Measurements from ENCODE around the gene STARD9. TPM values are rescaled to one million over a fixed set of nuclear protein-coding genes. Genes with fewer than 3 reads are reported as not detected.

STARD9 gene
- total and polyA plus RNA-seq, 2 experiments from 2014 or later = 1.8 to 6.2 TPM

DNA sequence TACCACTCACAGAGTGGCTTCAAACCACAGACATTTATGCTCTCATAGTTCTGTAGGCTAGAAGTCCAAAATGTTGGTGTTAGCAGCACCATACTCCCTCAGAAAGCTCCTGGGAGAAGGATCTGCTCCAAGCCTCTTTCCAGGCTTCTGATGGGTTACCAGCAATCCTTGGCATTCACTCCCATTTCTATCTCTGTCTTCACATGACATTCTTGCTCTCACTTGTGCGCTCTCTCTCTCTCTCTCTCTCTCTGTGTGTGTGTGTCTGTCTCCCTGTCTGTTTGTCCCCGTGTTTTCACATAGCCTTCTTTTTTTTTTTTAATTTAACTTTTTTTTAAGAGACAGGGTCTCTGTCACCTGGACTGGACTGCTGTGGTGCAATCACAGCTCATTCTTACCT lies 135.3 kb downstream of the STARD9 start:
- TF ChIP-seq NANOG (IDR thresholded peaks at IDR 0.05; ENCODE audit: borderline replicate concordance) (no peak), STAT1 (IDR thresholded peaks at IDR 0.05; ENCODE audit: unreplicated experiment) (no peak), ZNF114 (CRISPR knock-in tag; IDR thresholded peaks at IDR 0.05) (no peak), CREB1 (CRISPR knock-in tag; IDR thresholded peaks at IDR 0.05; ENCODE audit: low read depth) (no peak), ZNF331 (CRISPR knock-in tag; IDR thresholded peaks at IDR 0.05; ENCODE audit: low read depth) (no peak), POLR2AphosphoS5 (IDR thresholded peaks at IDR 0.05; ENCODE audit: low read depth) (no peak)
- Histone ChIP-seq H3K4me3 (no peak overlapping the region), H2AFZ (no peak overlapping the region), H3K36me3 (ENCODE audit: insufficient read depth) (no peaks in the 10 kb centered on the region), H3K27me3 (ENCODE audit: insufficient read depth) (no peaks in the 10 kb centered on the region), H3K4me1 (ENCODE audit: insufficient read depth) (no peaks in the 10 kb centered on the region), H4K20me1 (replicated peaks; ENCODE audit: insufficient read depth) (no peaks in the 10 kb centered on the region; the same call in 1 of the 2 replicates), H3K4me2 (no peak overlapping the region), H3K79me2 (replicated peaks; ENCODE audit: insufficient read depth) (no peaks in the 10 kb centered on the region), H3F3A (replicated peaks; ENCODE audit: low read depth) (no peaks in the 10 kb centered on the region), H3K27ac (ENCODE audit: low read depth) (no peak overlapping the region), H3K9me2 (ENCODE audit: insufficient read depth) (no peaks in the 10 kb centered on the region)
- H3K27me3 Mint-ChIP-seq (ENCODE audit: insufficient read depth, low read depth, poor library complexity) = peaks cover 3% of the 10 kb centered on the region
- no peaks in the 10 kb centered on the region for H3K36me3 Mint-ChIP-seq (ENCODE audit: low read depth)
- H3K4me3 Mint-ChIP-seq = no peak overlapping the region
- DNase-seq (ENCODE audit: low spot score) (no peak), ATAC-seq (no peak)
- H3K27ac Mint-ChIP-seq = no peak overlapping the region
- no peaks in the 10 kb centered on the region for H3K4me1 Mint-ChIP-seq
- H3K9me3 Mint-ChIP-seq = no peaks in the 10 kb centered on the region

DNA sequence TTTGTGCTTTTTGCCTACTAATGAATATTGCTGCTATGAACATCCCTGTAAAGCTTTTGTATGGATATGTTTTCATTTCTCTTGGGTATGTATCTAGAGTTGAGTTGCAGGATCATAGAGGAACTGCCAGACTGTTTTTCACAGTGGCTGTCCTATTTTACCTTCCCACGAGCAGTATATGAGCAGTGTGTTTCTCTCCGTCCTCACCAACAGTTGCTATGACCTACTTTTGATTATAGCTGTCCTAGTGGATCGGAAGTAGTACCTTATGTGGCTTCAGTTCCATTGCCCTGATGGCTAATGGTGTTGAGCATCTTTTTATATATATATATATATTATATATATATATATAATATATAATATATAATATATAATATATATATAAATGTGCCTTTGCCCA lies 136.3 kb downstream of the STARD9 start:
- Mint-ChIP-seq H3K9me3 (no peaks in the 10 kb centered on the region), H3K4me1 (no peaks in the 10 kb centered on the region), H3K27ac (no peak overlapping the region), H3K36me3 (ENCODE audit: low read depth) (no peaks in the 10 kb centered on the region), H3K4me3 (no peak overlapping the region), H3K27me3 (ENCODE audit: insufficient read depth, low read depth, poor library complexity) (peaks cover 4% of the 10 kb centered on the region)
- no peak for DNase-seq (ENCODE audit: low spot score)
- ATAC-seq = no peak
- Histone ChIP-seq H3K4me3 (no peak overlapping the region), H3K9me2 (ENCODE audit: insufficient read depth) (no peaks in the 10 kb centered on the region), H3K27ac (ENCODE audit: low read depth) (no peak overlapping the region), H3K27me3 (ENCODE audit: insufficient read depth) (no peaks in the 10 kb centered on the region), H4K20me1 (replicated peaks; ENCODE audit: insufficient read depth) (no peaks in the 10 kb centered on the region; the same call in 1 of the 2 replicates), H3K79me2 (replicated peaks; ENCODE audit: insufficient read depth) (no peaks in the 10 kb centered on the region), H3K4me1 (ENCODE audit: insufficient read depth) (no peaks in the 10 kb centered on the region), H3K36me3 (ENCODE audit: insufficient read depth) (no peaks in the 10 kb centered on the region), H3F3A (replicated peaks; ENCODE audit: low read depth) (no peaks in the 10 kb centered on the region), H2AFZ (no peak overlapping the region), H3K4me2 (no peak overlapping the region)
- no peak for TF ChIP-seq ZNF331 (CRISPR knock-in tag; IDR thresholded peaks at IDR 0.05; ENCODE audit: low read depth)
- TF ChIP-seq POLR2AphosphoS5 (IDR thresholded peaks at IDR 0.05; ENCODE audit: low read depth) = no peak
- TF ChIP-seq, protein P1, sequence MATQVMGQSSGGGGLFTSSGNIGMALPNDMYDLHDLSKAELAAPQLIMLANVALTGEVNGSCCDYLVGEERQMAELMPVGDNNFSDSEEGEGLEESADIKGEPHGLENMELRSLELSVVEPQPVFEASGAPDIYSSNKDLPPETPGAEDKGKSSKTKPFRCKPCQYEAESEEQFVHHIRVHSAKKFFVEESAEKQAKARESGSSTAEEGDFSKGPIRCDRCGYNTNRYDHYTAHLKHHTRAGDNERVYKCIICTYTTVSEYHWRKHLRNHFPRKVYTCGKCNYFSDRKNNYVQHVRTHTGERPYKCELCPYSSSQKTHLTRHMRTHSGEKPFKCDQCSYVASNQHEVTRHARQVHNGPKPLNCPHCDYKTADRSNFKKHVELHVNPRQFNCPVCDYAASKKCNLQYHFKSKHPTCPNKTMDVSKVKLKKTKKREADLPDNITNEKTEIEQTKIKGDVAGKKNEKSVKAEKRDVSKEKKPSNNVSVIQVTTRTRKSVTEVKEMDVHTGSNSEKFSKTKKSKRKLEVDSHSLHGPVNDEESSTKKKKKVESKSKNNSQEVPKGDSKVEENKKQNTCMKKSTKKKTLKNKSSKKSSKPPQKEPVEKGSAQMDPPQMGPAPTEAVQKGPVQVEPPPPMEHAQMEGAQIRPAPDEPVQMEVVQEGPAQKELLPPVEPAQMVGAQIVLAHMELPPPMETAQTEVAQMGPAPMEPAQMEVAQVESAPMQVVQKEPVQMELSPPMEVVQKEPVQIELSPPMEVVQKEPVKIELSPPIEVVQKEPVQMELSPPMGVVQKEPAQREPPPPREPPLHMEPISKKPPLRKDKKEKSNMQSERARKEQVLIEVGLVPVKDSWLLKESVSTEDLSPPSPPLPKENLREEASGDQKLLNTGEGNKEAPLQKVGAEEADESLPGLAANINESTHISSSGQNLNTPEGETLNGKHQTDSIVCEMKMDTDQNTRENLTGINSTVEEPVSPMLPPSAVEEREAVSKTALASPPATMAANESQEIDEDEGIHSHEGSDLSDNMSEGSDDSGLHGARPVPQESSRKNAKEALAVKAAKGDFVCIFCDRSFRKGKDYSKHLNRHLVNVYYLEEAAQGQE (IDR thresholded peaks at IDR 0.05; ENCODE audit: unreplicated experiment) = no peak
- TF ChIP-seq JUNB (IDR thresholded peaks at IDR 0.05; ENCODE audit: unreplicated experiment) = no peak
- TF ChIP-seq, protein P2, sequence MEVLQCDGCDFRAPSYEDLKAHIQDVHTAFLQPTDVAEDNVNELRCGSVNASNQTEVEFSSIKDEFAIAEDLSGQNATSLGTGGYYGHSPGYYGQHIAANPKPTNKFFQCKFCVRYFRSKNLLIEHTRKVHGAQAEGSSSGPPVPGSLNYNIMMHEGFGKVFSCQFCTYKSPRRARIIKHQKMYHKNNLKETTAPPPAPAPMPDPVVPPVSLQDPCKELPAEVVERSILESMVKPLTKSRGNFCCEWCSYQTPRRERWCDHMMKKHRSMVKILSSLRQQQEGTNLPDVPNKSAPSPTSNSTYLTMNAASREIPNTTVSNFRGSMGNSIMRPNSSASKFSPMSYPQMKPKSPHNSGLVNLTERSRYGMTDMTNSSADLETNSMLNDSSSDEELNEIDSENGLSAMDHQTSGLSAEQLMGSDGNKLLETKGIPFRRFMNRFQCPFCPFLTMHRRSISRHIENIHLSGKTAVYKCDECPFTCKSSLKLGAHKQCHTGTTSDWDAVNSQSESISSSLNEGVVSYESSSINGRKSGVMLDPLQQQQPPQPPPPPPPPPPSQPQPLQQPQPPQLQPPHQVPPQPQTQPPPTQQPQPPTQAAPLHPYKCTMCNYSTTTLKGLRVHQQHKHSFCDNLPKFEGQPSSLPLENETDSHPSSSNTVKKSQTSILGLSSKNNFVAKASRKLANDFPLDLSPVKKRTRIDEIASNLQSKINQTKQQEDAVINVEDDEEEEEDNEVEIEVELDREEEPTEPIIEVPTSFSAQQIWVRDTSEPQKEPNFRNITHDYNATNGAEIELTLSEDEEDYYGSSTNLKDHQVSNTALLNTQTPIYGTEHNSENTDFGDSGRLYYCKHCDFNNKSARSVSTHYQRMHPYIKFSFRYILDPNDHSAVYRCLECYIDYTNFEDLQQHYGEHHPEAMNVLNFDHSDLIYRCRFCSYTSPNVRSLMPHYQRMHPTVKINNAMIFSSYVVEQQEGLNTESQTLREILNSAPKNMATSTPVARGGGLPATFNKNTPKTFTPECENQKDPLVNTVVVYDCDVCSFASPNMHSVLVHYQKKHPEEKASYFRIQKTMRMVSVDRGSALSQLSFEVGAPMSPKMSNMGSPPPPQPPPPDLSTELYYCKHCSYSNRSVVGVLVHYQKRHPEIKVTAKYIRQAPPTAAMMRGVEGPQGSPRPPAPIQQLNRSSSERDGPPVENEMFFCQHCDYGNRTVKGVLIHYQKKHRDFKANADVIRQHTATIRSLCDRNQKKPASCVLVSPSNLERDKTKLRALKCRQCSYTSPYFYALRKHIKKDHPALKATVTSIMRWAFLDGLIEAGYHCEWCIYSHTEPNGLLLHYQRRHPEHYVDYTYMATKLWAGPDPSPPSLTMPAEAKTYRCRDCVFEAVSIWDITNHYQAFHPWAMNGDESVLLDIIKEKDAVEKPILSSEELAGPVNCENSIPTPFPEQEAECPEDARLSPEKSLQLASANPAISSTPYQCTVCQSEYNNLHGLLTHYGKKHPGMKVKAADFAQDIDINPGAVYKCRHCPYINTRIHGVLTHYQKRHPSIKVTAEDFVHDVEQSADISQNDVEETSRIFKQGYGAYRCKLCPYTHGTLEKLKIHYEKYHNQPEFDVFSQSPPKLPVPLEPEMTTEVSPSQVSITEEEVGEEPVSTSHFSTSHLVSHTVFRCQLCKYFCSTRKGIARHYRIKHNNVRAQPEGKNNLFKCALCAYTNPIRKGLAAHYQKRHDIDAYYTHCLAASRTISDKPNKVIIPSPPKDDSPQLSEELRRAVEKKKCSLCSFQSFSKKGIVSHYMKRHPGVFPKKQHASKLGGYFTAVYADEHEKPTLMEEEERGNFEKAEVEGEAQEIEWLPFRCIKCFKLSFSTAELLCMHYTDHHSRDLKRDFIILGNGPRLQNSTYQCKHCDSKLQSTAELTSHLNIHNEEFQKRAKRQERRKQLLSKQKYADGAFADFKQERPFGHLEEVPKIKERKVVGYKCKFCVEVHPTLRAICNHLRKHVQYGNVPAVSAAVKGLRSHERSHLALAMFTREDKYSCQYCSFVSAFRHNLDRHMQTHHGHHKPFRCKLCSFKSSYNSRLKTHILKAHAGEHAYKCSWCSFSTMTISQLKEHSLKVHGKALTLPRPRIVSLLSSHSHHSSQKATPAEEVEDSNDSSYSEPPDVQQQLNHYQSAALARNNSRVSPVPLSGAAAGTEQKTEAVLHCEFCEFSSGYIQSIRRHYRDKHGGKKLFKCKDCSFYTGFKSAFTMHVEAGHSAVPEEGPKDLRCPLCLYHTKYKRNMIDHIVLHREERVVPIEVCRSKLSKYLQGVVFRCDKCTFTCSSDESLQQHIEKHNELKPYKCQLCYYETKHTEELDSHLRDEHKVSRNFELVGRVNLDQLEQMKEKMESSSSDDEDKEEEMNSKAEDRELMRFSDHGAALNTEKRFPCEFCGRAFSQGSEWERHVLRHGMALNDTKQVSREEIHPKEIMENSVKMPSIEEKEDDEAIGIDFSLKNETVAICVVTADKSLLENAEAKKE (CRISPR knock-in tag; IDR thresholded peaks at IDR 0.05) = no peak

All from GM23338 (cell line).